ENCODE data around the gene KLK6.

Gene KLK6

DNA sequence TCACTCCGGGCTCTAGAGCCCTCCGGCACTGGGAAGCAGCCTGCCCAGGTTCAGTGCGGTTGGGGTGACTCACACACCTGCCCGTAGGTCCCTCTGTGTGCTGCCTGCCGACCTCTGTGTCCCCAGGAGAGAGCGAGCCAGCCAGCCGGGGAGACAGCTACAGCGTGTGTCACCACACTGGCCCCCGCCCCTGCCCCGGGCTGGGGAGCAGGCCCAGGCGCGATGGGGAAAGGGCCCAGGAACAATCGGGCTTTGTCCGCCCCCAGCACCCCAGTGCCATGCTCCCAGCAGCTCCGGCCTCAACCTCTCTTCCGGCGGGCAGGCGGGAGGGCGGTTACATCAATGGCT is at the start of gene KLK6:
KLK6 (minus strand) TSS at position 179 of the 348 bp plus-strand sequence. CDS start 1,487 bp downstream, outside the sequence.
- H3K36me3 ChIP-seq (ENCODE audit: control insufficient read depth, insufficient read depth, low read length), result no peaks in the 10 kb centered on the region
- H3K9ac ChIP-seq (ENCODE audit: low read length), result no peak within 1 kb of the TSS
- H3K4me3 ChIP-seq (ENCODE audit: low read depth, low read length), result no peak within 1 kb of the TSS
- H3K27ac ChIP-seq (ENCODE audit: low read depth, low read length), result no peak within 1 kb of the TSS
- H3K4me1 ChIP-seq (ENCODE audit: control insufficient read depth, insufficient read depth, low read length), result peaks cover 20% of the 10 kb centered on the region
- no peaks in the 10 kb centered on the region for H3K27me3 ChIP-seq (ENCODE audit: control insufficient read depth, insufficient read depth, low read length)
- no peaks in the 10 kb centered on the region for H3K9me3 ChIP-seq (ENCODE audit: control insufficient read depth, insufficient read depth, low read depth, low read length)

DNA sequence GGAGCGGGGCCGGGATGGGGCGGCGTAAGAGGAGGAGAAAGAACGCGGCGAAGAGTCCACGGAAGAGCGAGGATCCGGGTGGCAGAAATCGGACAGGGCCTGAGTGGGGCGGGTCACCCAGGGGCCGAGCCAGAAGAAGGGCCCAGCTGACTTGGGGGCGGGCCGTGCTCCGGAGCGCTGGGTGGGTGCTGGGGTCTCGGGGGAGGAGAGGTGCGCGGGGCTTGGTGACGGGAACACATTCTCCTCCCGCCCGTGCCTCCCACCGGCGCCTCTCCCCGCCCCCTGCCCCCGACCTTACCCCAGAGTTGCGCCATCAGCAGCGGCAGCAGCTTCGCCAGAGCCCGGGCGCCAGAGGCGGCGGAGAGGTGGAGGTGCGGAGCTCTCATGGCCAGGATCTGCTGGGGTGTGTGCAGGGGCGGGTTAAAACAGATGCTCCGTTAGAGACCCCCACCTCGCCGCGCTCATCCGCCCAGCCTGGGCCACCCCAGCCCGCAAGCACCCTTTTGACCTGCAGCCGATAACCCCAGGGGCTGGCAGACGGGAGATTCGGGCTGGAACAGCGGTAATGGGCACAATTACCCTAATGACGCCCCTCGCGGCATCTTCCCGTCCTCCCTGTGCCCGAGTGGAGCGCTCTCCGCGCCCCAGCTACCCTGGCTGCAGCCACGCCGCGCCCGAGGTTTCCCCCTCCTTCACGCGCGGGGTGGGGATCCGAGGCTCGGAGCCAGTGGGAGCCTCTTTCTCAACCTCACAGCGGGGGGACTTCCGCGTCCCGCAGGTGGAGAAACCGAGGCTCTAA is 49.6 kb upstream of the KLK6 start:
- H3K4me1 ChIP-seq (ENCODE audit: control insufficient read depth, insufficient read depth, low read length), result peaks cover 11% of the 10 kb centered on the region
- H3K27ac ChIP-seq (ENCODE audit: low read depth, low read length), result no peak overlapping the region
- no peaks in the 10 kb centered on the region for H3K36me3 ChIP-seq (ENCODE audit: control insufficient read depth, insufficient read depth, low read length)
- peak overlapping the region; percentile 71 for H3K4me3 ChIP-seq (ENCODE audit: low read depth, low read length)
- no peaks in the 10 kb centered on the region for H3K9me3 ChIP-seq (ENCODE audit: control insufficient read depth, insufficient read depth, low read depth, low read length)
- H3K9ac ChIP-seq (ENCODE audit: low read length), result peak overlapping the region; percentile 46
- peaks cover 52% of the 10 kb centered on the region for H3K27me3 ChIP-seq (ENCODE audit: control insufficient read depth, insufficient read depth, low read length)

- H3K9me3 ChIP-seq (ENCODE audit: control insufficient read depth, insufficient read depth, low read depth, low read length), result no peaks in the 10 kb centered on the region
- H3K9ac ChIP-seq (ENCODE audit: low read length), result peak overlapping the region; percentile 47
- H3K4me3 ChIP-seq (ENCODE audit: low read depth, low read length), result peak overlapping the region; percentile 68
- H3K27me3 ChIP-seq (ENCODE audit: control insufficient read depth, insufficient read depth, low read length), result peaks cover 51% of the 10 kb centered on the region
- H3K4me1 ChIP-seq (ENCODE audit: control insufficient read depth, insufficient read depth, low read length), result peaks cover 11% of the 10 kb centered on the region
- H3K36me3 ChIP-seq (ENCODE audit: control insufficient read depth, insufficient read depth, low read length), result no peaks in the 10 kb centered on the region
- H3K27ac ChIP-seq (ENCODE audit: low read depth, low read length), result no peak overlapping the region
Measured at GRCh38 chr19:51016798-51017683, 47.6 kb upstream of the KLK6 start.

GRCh38 chr19:51015691-51016267 is 46.4 kb upstream of the KLK6 start:
- H3K4me1 ChIP-seq (ENCODE audit: control insufficient read depth, insufficient read depth, low read length), result peaks cover 6% of the 10 kb centered on the region; the same call in 1 of the 2 replicates
- peaks cover 51% of the 10 kb centered on the region for H3K27me3 ChIP-seq (ENCODE audit: control insufficient read depth, insufficient read depth, low read length)

GRCh38 chr19:51014242-51014641 is 44.9 kb upstream of the KLK6 start:
- Histone ChIP-seq H3K9ac (ENCODE audit: low read length) (no peak overlapping the region), H3K9me3 (ENCODE audit: control insufficient read depth, insufficient read depth, low read depth, low read length) (no peaks in the 10 kb centered on the region), H3K4me3 (ENCODE audit: low read depth, low read length) (no peak overlapping the region), H3K36me3 (ENCODE audit: control insufficient read depth, insufficient read depth, low read length) (no peaks in the 10 kb centered on the region), H3K27me3 (ENCODE audit: control insufficient read depth, insufficient read depth, low read length) (peaks cover 55% of the 10 kb centered on the region), H3K4me1 (ENCODE audit: control insufficient read depth, insufficient read depth, low read length) (no peaks in the 10 kb centered on the region), H3K27ac (ENCODE audit: low read depth, low read length) (no peak overlapping the region)

More at GRCh38 chr19:51015691-51016267, 46.4 kb upstream of the KLK6 start:
- Histone ChIP-seq H3K27ac (ENCODE audit: low read depth, low read length) (no peak overlapping the region), H3K4me3 (ENCODE audit: low read depth, low read length) (no peak overlapping the region), H3K9me3 (ENCODE audit: control insufficient read depth, insufficient read depth, low read depth, low read length) (no peaks in the 10 kb centered on the region), H3K36me3 (ENCODE audit: control insufficient read depth, insufficient read depth, low read length) (no peaks in the 10 kb centered on the region), H3K9ac (ENCODE audit: low read length) (no peak overlapping the region)

GRCh38 chr19:51012661-51013190 is 43.3 kb upstream of the KLK6 start:
- H3K27ac ChIP-seq (ENCODE audit: low read depth, low read length), result no peak overlapping the region

GRCh38 chr19:51010066-51010795 is 40.8 kb upstream of the KLK6 start:
- peaks cover 40% of the 10 kb centered on the region for H3K27me3 ChIP-seq (ENCODE audit: control insufficient read depth, insufficient read depth, low read length)
- no peaks in the 10 kb centered on the region for H3K4me1 ChIP-seq (ENCODE audit: control insufficient read depth, insufficient read depth, low read length)

More at GRCh38 chr19:51012661-51013190, 43.3 kb upstream of the KLK6 start:
- Histone ChIP-seq H3K27me3 (ENCODE audit: control insufficient read depth, insufficient read depth, low read length) (peaks cover 43% of the 10 kb centered on the region), H3K36me3 (ENCODE audit: control insufficient read depth, insufficient read depth, low read length) (no peaks in the 10 kb centered on the region), H3K4me1 (ENCODE audit: control insufficient read depth, insufficient read depth, low read length) (no peaks in the 10 kb centered on the region), H3K4me3 (ENCODE audit: low read depth, low read length) (no peak overlapping the region), H3K9ac (ENCODE audit: low read length) (no peak overlapping the region), H3K9me3 (ENCODE audit: control insufficient read depth, insufficient read depth, low read depth, low read length) (no peaks in the 10 kb centered on the region)

GRCh38 chr19:51009061-51009891 is 39.9 kb upstream of the KLK6 start:
- no peak overlapping the region for H3K4me3 ChIP-seq (ENCODE audit: low read depth, low read length)
- no peak overlapping the region for H3K27ac ChIP-seq (ENCODE audit: low read depth, low read length)
- H3K36me3 ChIP-seq (ENCODE audit: control insufficient read depth, insufficient read depth, low read length), result no peaks in the 10 kb centered on the region
- H3K9ac ChIP-seq (ENCODE audit: low read length), result no peak overlapping the region
- H3K9me3 ChIP-seq (ENCODE audit: control insufficient read depth, insufficient read depth, low read depth, low read length), result no peaks in the 10 kb centered on the region
- H3K4me1 ChIP-seq (ENCODE audit: control insufficient read depth, insufficient read depth, low read length), result no peaks in the 10 kb centered on the region
- H3K27me3 ChIP-seq (ENCODE audit: control insufficient read depth, insufficient read depth, low read length), result peaks cover 30% of the 10 kb centered on the region

More at GRCh38 chr19:51010066-51010795, 40.8 kb upstream of the KLK6 start:
- Histone ChIP-seq H3K9ac (ENCODE audit: low read length) (no peak overlapping the region), H3K27ac (ENCODE audit: low read depth, low read length) (no peak overlapping the region), H3K9me3 (ENCODE audit: control insufficient read depth, insufficient read depth, low read depth, low read length) (no peaks in the 10 kb centered on the region), H3K4me3 (ENCODE audit: low read depth, low read length) (no peak overlapping the region), H3K36me3 (ENCODE audit: control insufficient read depth, insufficient read depth, low read length) (no peaks in the 10 kb centered on the region)

DNA sequence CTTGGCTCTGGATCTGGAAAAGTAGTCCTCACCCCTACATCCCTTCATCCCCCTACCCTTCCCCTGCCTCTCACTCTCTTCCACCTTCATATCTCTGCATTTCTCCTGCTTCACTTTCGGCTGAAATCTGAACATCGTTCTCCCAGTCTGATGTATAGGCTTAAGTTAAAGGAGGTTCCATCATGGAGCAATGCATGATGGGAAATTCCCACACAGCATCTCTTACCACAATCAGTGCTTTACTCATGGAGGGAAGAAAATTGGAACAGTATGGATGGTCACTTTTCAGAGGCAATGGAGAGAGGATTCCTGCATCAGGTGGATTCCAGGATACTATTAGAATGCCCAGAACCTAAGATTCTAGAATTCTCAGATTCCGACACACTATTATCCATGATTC is 38.1 kb upstream of the KLK6 start:
- H3K27me3 ChIP-seq (ENCODE audit: control insufficient read depth, insufficient read depth, low read length), result peaks cover 25% of the 10 kb centered on the region
- no peak overlapping the region for H3K9ac ChIP-seq (ENCODE audit: low read length)
- peaks cover 5% of the 10 kb centered on the region; the same call in 1 of the 2 replicates for H3K4me1 ChIP-seq (ENCODE audit: control insufficient read depth, insufficient read depth, low read length)
- H3K4me3 ChIP-seq (ENCODE audit: low read depth, low read length), result no peak overlapping the region
- no peaks in the 10 kb centered on the region for H3K9me3 ChIP-seq (ENCODE audit: control insufficient read depth, insufficient read depth, low read depth, low read length)
- no peak overlapping the region for H3K27ac ChIP-seq (ENCODE audit: low read depth, low read length)
- H3K36me3 ChIP-seq (ENCODE audit: control insufficient read depth, insufficient read depth, low read length), result no peaks in the 10 kb centered on the region

DNA sequence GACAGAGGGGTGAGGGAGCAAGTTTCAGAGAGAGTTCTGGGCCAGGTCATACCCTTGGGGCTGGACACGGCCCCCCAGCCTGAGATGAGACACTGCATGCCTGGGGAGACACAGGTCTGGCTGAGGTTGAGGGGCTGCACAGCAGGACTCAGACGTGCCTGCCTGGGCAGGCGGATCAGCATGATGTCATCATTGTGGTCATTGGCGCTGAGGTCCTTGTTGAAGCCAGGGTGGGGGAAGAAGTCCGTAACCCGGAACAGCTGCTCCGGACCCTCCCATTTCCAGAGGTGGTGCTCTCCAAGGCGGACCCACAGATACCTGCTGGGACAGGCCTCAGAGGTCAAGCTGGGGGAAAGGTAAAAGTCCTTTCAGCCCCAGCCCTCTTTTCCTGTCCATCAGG is 37.0 kb upstream of the KLK6 start:
- peaks cover 25% of the 10 kb centered on the region for H3K27me3 ChIP-seq (ENCODE audit: control insufficient read depth, insufficient read depth, low read length)
- H3K4me3 ChIP-seq (ENCODE audit: low read depth, low read length), result no peak overlapping the region
- H3K36me3 ChIP-seq (ENCODE audit: control insufficient read depth, insufficient read depth, low read length), result no peaks in the 10 kb centered on the region
- H3K27ac ChIP-seq (ENCODE audit: low read depth, low read length), result no peak overlapping the region
- H3K9me3 ChIP-seq (ENCODE audit: control insufficient read depth, insufficient read depth, low read depth, low read length), result no peaks in the 10 kb centered on the region
- H3K4me1 ChIP-seq (ENCODE audit: control insufficient read depth, insufficient read depth, low read length), result peaks cover 14% of the 10 kb centered on the region
- H3K9ac ChIP-seq (ENCODE audit: low read length), result no peak overlapping the region
